Measurements from ENCODE around the gene STX2. TPM values are rescaled to one million over a fixed set of nuclear protein-coding genes. Genes with fewer than 3 reads are reported as not detected.

Gene STX2
- total and polyA plus RNA-seq, 8 donors, result 18.1 to 36.9 (median 30.8) TPM

GRCh38 chr12:130780880-130781575 is 58.0 kb downstream of the STX2 start:
- Histone ChIP-seq H3K27ac (no peak overlapping the region), H3K9me3 (peaks cover 0 to 14% of the 10 kb centered on the region in 2 donors), H3K27me3 (peaks cover 0 to 20% of the 10 kb centered on the region in 2 donors), H3K4me1 (peaks cover 6 to 9% of the 10 kb centered on the region in 2 donors), H3K36me3 (peaks cover 0 to 34% of the 10 kb centered on the region in 2 donors), H3K4me3 (no peak overlapping the region)
- intact Hi-C loops (cut with DNase I), result no loop called here
- ATAC-seq (no peak), DNase-seq (no peak)
- TF ChIP-seq CTCF (IDR thresholded peaks at IDR 0.05), result no peak

DNA sequence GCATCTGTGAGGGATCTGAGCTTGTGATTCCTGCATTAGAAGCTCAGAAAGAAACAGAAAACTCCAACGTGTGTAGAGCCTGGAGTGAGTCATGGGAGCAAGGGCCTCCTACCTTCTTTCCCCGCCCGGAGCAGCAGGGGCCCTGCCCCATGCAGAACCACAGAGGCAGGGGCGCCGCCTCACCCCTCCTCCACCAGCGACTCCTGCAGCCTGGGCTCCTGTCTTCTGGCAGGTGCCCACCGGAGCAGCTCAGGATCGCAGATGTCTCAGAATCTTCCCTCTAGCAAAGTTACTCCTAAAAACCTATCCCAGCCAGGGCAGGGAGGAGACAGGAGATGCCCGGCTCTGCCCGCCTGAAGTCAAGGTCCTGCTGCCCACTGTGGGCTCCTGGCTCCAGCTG is 58.7 kb downstream of the STX2 start:
- Histone ChIP-seq H3K4me3 (no peak overlapping the region), H3K9me3 (peaks cover 0 to 8% of the 10 kb centered on the region in 2 donors), H3K27ac (no peak overlapping the region), H3K27me3 (peaks cover 0 to 27% of the 10 kb centered on the region in 2 donors), H3K4me1 (peaks cover 6 to 13% of the 10 kb centered on the region in 2 donors), H3K36me3 (peaks cover 0 to 27% of the 10 kb centered on the region in 2 donors)
- ATAC-seq (no peak), DNase-seq (no peak)
- intact Hi-C loops (cut with DNase I), result no loop called here
- TF ChIP-seq CTCF (IDR thresholded peaks at IDR 0.05), result no peak

DNA sequence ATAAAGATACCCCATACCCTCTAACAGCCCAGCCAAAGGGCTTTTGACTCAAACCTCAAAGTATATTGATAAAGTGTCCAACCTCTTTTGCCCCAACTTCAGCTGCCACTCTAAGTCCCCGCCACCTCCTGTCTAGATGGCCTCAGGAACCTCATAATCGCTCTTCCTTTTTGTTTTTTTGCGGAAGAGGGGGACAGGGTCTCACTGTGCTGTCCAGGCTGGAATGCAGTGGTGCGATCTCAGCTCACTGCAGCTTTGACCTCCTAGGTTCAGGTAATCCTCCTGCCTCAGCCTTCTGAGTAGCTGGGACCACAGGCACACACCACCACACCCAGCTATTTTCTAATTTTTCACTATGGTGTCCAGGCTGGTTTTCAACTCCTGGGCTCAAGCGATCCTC is 60.3 kb downstream of the STX2 start:
- Histone ChIP-seq H3K36me3 (peaks cover 0 to 16% of the 10 kb centered on the region in 2 donors), H3K4me1 (peaks cover 6 to 13% of the 10 kb centered on the region in 2 donors), H3K27ac (no peak overlapping the region), H3K4me3 (no peak overlapping the region), H3K9me3 (no peaks in the 10 kb centered on the region), H3K27me3 (peaks cover 0 to 35% of the 10 kb centered on the region in 2 donors)
- TF ChIP-seq CTCF (IDR thresholded peaks at IDR 0.05), result no peak
- ATAC-seq (no peak), DNase-seq (no peak)
- intact Hi-C loops (cut with DNase I), result no loop called here

DNA sequence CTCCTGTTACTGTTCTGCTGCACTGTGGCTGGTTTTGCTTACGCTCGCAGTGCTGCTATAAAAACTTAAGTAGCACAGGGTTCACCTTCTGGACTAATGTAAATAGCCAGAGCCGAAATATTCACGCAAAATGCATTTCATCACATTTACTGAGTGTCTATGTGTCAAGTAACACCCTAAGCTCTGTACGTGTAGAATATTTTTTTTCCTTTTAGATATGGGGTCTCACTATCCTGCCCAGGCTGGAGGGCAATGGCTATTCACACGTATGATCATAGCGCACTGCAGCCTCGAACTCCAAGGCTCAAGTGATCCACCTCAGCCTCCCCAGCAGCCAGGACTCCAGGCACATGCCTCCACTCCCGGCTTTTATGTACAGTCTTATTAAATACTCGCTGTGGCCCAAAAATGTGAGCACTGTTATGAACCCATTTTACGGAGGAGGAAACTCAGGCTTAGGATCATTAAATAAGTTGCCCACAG is 62.2 kb downstream of the STX2 start:
- H3K4me1 ChIP-seq, result peaks cover 6 to 13% of the 10 kb centered on the region in 2 donors
- no peak for TF ChIP-seq CTCF (IDR thresholded peaks at IDR 0.05)
- no peaks in the 10 kb centered on the region for H3K9me3 ChIP-seq
- intact Hi-C loops (cut with DNase I), result no loop called here
- H3K27ac ChIP-seq, result no peak overlapping the region
- H3K27me3 ChIP-seq, result peaks cover 0 to 43% of the 10 kb centered on the region in 2 donors
- no peak for DNase-seq
- ATAC-seq, result no peak
- peaks cover 0 to 10% of the 10 kb centered on the region in 2 donors for H3K36me3 ChIP-seq
- no peak overlapping the region for H3K4me3 ChIP-seq

GRCh38 chr12:130775953-130776856 is 62.8 kb downstream of the STX2 start:
- Histone ChIP-seq H3K27ac (no peak overlapping the region), H3K9me3 (no peaks in the 10 kb centered on the region), H3K27me3 (peaks cover 0 to 43% of the 10 kb centered on the region in 2 donors), H3K4me3 (no peak overlapping the region), H3K4me1 (peaks cover 6 to 13% of the 10 kb centered on the region in 2 donors), H3K36me3 (peaks cover 0 to 8% of the 10 kb centered on the region in 2 donors)
- TF ChIP-seq CTCF (IDR thresholded peaks at IDR 0.05), result no peak
- peak in 3 of 4 donors; percentile 29 to 65 (median 42) for DNase-seq
- intact Hi-C loops (cut with DNase I), result no loop called here
- peak; percentile 88 for ATAC-seq
